ENCODE results near the gene MCM8.

MCM8 gene

DNA sequence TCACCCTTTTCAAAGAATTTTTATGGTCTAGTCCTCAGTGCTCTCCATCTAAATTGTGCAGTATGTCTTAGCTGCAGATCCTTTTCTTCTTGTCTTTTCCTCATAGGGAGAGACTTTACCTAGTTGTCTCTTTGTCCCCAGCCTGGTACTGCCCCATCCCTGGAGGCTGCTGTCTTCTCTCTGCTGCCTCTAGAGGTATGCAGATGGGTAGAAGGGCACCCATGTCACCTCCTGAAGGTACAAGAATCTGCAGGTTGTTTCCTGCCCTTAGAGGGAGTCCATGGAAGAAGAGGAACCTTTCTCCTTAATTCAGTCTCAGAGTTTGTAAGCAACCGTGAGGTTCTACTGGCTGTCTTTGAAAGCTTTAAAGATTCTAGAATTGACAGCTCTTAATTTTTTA lies 39.1 kb downstream of the MCM8 start:
- Histone ChIP-seq H3K9ac (ENCODE audit: low read length) (no peak overlapping the region), H3K27me3 (replicated peaks; ENCODE audit: insufficient read depth, low read length) (no peaks in the 10 kb centered on the region), H3K36me3 (replicated peaks; ENCODE audit: insufficient read depth, low read length) (peaks cover 3% of the 10 kb centered on the region; the same call in 1 of the 2 replicates), H3K4me2 (ENCODE audit: low read depth, low read length) (no peak overlapping the region), H2AFZ (ENCODE audit: low read length) (no peak overlapping the region), H3K79me2 (ENCODE audit: low read length) (no peaks in the 10 kb centered on the region), H3K27ac (ENCODE audit: low read length) (no peak overlapping the region), H3K9me2 (replicated peaks; ENCODE audit: insufficient read depth, low read length) (no peaks in the 10 kb centered on the region), H3K4me1 (ENCODE audit: low read length) (no peaks in the 10 kb centered on the region), H4K20me1 (ENCODE audit: insufficient read depth, low read length) (no peaks in the 10 kb centered on the region), H3K4me3 (ENCODE audit: low read length) (no peak overlapping the region), H3K9me3 (replicated peaks; ENCODE audit: insufficient read depth, low read length) (no peaks in the 10 kb centered on the region), H3F3A (ENCODE audit: insufficient read depth, low read length) (no peaks in the 10 kb centered on the region)
- no peak for DNase-seq
- TF ChIP-seq EZH2 (optimal IDR thresholded peaks at IDR 0.05; ENCODE audit: low read depth, low read length), result no peak
- no peak for TF ChIP-seq EZH2phosphoT487 (IDR thresholded peaks at IDR 0.05; ENCODE audit: low read length)
- TF ChIP-seq, protein P1, sequence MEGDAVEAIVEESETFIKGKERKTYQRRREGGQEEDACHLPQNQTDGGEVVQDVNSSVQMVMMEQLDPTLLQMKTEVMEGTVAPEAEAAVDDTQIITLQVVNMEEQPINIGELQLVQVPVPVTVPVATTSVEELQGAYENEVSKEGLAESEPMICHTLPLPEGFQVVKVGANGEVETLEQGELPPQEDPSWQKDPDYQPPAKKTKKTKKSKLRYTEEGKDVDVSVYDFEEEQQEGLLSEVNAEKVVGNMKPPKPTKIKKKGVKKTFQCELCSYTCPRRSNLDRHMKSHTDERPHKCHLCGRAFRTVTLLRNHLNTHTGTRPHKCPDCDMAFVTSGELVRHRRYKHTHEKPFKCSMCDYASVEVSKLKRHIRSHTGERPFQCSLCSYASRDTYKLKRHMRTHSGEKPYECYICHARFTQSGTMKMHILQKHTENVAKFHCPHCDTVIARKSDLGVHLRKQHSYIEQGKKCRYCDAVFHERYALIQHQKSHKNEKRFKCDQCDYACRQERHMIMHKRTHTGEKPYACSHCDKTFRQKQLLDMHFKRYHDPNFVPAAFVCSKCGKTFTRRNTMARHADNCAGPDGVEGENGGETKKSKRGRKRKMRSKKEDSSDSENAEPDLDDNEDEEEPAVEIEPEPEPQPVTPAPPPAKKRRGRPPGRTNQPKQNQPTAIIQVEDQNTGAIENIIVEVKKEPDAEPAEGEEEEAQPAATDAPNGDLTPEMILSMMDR (IDR thresholded peaks at IDR 0.05; ENCODE audit: low read length), result peak; percentile 20; the same call in 1 of the 2 replicates

DNA sequence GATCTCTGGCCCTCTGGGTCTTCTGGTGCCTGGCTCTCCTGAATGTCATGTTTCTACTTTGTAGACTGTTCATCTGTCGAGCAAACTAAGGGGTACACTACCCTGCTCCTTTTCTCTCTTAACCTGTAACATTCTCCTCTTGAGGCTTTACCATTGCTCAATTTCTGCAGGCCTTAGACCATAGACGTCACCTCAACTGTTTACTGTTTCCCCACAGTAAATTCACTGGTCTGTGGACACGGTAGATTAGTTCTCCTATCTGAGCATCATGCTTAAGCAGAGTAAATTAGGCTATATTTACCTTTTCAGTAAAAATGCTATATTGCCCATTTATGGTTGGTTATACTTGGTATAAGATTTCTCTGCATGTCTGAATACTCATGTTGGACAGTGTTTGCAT lies 40.5 kb downstream of the MCM8 start:
- no peak overlapping the region for H3K4me2 ChIP-seq (ENCODE audit: low read depth, low read length)
- H4K20me1 ChIP-seq (ENCODE audit: insufficient read depth, low read length), result no peaks in the 10 kb centered on the region
- no peak for DNase-seq
- H3K9me3 ChIP-seq (replicated peaks; ENCODE audit: insufficient read depth, low read length), result no peaks in the 10 kb centered on the region
- H3K27ac ChIP-seq (ENCODE audit: low read length), result no peak overlapping the region
- peaks cover 3% of the 10 kb centered on the region for H3F3A ChIP-seq (ENCODE audit: insufficient read depth, low read length)
- no peaks in the 10 kb centered on the region for H3K27me3 ChIP-seq (replicated peaks; ENCODE audit: insufficient read depth, low read length)
- no peaks in the 10 kb centered on the region for H3K79me2 ChIP-seq (ENCODE audit: low read length)
- 0 out of 2 replicates have a peak, but pooled peaks cover 4% of the 10 kb centered on the region for H3K4me1 ChIP-seq (ENCODE audit: low read length)
- no peak overlapping the region for H2AFZ ChIP-seq (ENCODE audit: low read length)
- H3K36me3 ChIP-seq (replicated peaks; ENCODE audit: insufficient read depth, low read length), result peaks cover 8% of the 10 kb centered on the region; the same call in 1 of the 2 replicates
- no peak overlapping the region for H3K9ac ChIP-seq (ENCODE audit: low read length)
- no peaks in the 10 kb centered on the region for H3K9me2 ChIP-seq (replicated peaks; ENCODE audit: insufficient read depth, low read length)
- no peak for TF ChIP-seq EZH2phosphoT487 (IDR thresholded peaks at IDR 0.05; ENCODE audit: low read length)
- TF ChIP-seq EZH2 (optimal IDR thresholded peaks at IDR 0.05; ENCODE audit: low read depth, low read length), result no peak
- TF ChIP-seq, protein P1 (IDR thresholded peaks at IDR 0.05; ENCODE audit: low read length), result no peak
- H3K4me3 ChIP-seq (ENCODE audit: low read length), result no peak overlapping the region

DNA sequence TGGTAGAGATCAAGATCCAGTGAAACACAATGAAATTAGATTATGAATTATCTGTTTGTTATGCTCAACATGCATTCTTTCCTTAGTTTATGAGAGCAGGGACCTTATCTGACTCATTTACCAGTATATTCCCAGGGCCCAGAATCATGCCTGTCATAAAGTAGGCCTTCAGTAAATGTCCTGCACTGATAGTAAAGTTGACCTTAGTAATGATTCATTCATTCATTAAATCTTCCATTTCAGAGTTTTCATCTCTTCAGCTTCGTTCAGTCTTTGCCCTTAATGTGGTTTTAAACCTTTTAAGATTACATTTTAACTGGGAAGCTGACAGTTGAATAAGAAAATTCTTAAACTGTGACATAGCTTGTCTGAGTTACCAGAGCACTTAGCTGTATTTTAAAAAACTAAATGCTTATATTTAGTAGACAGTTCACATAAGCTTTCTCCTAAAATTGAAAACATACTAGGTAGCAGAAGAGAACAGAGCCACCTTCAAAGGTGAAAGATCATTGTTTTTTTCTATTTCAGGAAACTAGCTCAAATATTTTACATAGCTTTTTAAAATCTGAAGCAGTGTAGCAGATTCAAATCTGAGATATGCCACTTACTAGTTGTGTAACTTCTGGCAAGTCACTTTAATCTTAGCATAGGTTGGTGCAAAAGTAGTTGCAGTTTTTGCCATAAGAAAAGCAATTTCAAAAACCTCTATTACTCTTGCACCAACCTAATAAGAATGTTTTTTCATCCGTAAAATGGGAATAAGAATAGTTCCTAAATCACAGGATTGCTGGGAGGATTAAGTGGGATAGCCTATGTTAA lies 41.4 kb downstream of the MCM8 start:
- Histone ChIP-seq H3K9ac (ENCODE audit: low read length) (no peak overlapping the region), H3K79me2 (ENCODE audit: low read length) (no peaks in the 10 kb centered on the region), H4K20me1 (ENCODE audit: insufficient read depth, low read length) (no peaks in the 10 kb centered on the region), H3K4me2 (ENCODE audit: low read depth, low read length) (no peak overlapping the region), H3K27me3 (replicated peaks; ENCODE audit: insufficient read depth, low read length) (no peaks in the 10 kb centered on the region), H3F3A (ENCODE audit: insufficient read depth, low read length) (peaks cover 11% of the 10 kb centered on the region), H2AFZ (ENCODE audit: low read length) (no peak overlapping the region), H3K9me3 (replicated peaks; ENCODE audit: insufficient read depth, low read length) (no peaks in the 10 kb centered on the region), H3K9me2 (replicated peaks; ENCODE audit: insufficient read depth, low read length) (no peaks in the 10 kb centered on the region), H3K4me3 (ENCODE audit: low read length) (no peak overlapping the region), H3K27ac (ENCODE audit: low read length) (no peak overlapping the region), H3K4me1 (ENCODE audit: low read length) (0 out of 2 replicates have a peak, but pooled peaks cover 11% of the 10 kb centered on the region), H3K36me3 (replicated peaks; ENCODE audit: insufficient read depth, low read length) (peaks cover 8% of the 10 kb centered on the region; the same call in 1 of the 2 replicates)
- TF ChIP-seq, protein P1 (IDR thresholded peaks at IDR 0.05; ENCODE audit: low read length), result no peak
- TF ChIP-seq EZH2phosphoT487 (IDR thresholded peaks at IDR 0.05; ENCODE audit: low read length) (no peak), EZH2 (optimal IDR thresholded peaks at IDR 0.05; ENCODE audit: low read depth, low read length) (no peak)
- no peak for DNase-seq
